ENCODE data around the gene CAVIN4. TPM values are rescaled to one million over a fixed set of nuclear protein-coding genes. Genes with fewer than 3 reads are reported as not detected.
A peak's percentile ranks its signal among the peaks of the same experiment; 100 is the strongest.

The CAVIN4 gene
- total RNA-seq (2021) (6.7 to 7.1 TPM (median 6.8 TPM) in 3 replicates), Bru-seq, nascent RNA (percentile 93 among the genes with signal in this experiment)
- long read RNA-seq, experiment 1, partial matches to known transcripts = 0 of 9 reads
- long read RNA-seq, experiment 1, other reads (novel, unspliced or antisense) = 8 of 9 reads
- long read RNA-seq, experiment 2, partial matches to known transcripts = 0 of 3 reads
- long read RNA-seq, experiment 2, other reads (novel, unspliced or antisense) = 3 of 3 reads
- long read RNA-seq, experiment 3, partial matches to known transcripts = 1 of 1 reads
- long read RNA-seq, experiment 3, other reads (novel, unspliced or antisense) = 0 of 1 reads

- peaks cover 19% of the 10 kb centered on the region; the same call in 1 of the 2 replicates for H3K36me3 Mint-ChIP-seq
- H3K27me3 Mint-ChIP-seq (ENCODE audit: low read depth) = no peaks in the 10 kb centered on the region
- TF ChIP-seq ZNF219 (CRISPR knock-in tag; IDR thresholded peaks at IDR 0.05; ENCODE audit: borderline replicate concordance) (no peak), CBFB (CRISPR knock-in tag; IDR thresholded peaks at IDR 0.05; ENCODE audit: low read depth) (no peak), RELA (CRISPR knock-in tag; IDR thresholded peaks at IDR 0.05; ENCODE audit: borderline replicate concordance) (no peak), E2F1 (CRISPR knock-in tag; IDR thresholded peaks at IDR 0.05) (no peak), MXD4 (CRISPR knock-in tag; IDR thresholded peaks at IDR 0.05; ENCODE audit: borderline replicate concordance) (no peak), TCF7 (CRISPR knock-in tag; IDR thresholded peaks at IDR 0.05; ENCODE audit: low read depth) (no peak), GABPB1 (CRISPR knock-in tag; IDR thresholded peaks at IDR 0.05) (no peak), TEAD4 (CRISPR knock-in tag; IDR thresholded peaks at IDR 0.05) (no peak), JUN (CRISPR knock-in tag; IDR thresholded peaks at IDR 0.05) (no peak), ATF6 (CRISPR knock-in tag; IDR thresholded peaks at IDR 0.05) (no peak), NFE2L1 (CRISPR knock-in tag; IDR thresholded peaks at IDR 0.05) (no peak)
- TF ChIP-seq, protein P1, sequence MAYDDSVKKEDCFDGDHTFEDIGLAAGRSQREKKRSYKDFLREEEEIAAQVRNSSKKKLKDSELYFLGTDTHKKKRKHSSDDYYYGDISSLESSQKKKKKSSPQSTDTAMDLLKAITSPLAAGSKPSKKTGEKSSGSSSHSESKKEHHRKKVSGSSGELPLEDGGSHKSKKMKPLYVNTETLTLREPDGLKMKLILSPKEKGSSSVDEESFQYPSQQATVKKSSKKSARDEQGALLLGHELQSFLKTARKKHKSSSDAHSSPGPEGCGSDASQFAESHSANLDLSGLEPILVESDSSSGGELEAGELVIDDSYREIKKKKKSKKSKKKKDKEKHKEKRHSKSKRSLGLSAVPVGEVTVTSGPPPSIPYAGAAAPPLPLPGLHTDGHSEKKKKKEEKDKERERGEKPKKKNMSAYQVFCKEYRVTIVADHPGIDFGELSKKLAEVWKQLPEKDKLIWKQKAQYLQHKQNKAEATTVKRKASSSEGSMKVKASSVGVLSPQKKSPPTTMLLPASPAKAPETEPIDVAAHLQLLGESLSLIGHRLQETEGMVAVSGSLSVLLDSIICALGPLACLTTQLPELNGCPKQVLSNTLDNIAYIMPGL (CRISPR knock-in tag; IDR thresholded peaks at IDR 0.05) = no peak
- TF ChIP-seq, protein P2, sequence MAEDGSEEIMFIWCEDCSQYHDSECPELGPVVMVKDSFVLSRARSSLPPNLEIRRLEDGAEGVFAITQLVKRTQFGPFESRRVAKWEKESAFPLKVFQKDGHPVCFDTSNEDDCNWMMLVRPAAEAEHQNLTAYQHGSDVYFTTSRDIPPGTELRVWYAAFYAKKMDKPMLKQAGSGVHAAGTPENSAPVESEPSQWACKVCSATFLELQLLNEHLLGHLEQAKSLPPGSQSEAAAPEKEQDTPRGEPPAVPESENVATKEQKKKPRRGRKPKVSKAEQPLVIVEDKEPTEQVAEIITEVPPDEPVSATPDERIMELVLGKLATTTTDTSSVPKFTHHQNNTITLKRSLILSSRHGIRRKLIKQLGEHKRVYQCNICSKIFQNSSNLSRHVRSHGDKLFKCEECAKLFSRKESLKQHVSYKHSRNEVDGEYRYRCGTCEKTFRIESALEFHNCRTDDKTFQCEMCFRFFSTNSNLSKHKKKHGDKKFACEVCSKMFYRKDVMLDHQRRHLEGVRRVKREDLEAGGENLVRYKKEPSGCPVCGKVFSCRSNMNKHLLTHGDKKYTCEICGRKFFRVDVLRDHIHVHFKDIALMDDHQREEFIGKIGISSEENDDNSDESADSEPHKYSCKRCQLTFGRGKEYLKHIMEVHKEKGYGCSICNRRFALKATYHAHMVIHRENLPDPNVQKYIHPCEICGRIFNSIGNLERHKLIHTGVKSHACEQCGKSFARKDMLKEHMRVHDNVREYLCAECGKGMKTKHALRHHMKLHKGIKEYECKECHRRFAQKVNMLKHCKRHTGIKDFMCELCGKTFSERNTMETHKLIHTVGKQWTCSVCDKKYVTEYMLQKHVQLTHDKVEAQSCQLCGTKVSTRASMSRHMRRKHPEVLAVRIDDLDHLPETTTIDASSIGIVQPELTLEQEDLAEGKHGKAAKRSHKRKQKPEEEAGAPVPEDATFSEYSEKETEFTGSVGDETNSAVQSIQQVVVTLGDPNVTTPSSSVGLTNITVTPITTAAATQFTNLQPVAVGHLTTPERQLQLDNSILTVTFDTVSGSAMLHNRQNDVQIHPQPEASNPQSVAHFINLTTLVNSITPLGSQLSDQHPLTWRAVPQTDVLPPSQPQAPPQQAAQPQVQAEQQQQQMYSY (CRISPR knock-in tag; IDR thresholded peaks at IDR 0.05) = no peak
- TF ChIP-seq, protein P3, sequence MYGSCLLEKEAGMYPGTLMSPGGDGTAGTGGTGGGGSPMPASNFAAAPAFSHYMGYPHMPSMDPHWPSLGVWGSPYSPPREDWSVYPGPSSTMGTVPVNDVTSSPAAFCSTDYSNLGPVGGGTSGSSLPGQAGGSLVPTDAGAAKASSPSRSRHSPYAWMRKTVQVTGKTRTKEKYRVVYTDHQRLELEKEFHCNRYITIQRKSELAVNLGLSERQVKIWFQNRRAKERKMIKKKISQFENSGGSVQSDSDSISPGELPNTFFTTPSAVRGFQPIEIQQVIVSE (CRISPR knock-in tag; IDR thresholded peaks at IDR 0.05; ENCODE audit: borderline replicate concordance) = no peak
- TF ChIP-seq, protein P4, sequence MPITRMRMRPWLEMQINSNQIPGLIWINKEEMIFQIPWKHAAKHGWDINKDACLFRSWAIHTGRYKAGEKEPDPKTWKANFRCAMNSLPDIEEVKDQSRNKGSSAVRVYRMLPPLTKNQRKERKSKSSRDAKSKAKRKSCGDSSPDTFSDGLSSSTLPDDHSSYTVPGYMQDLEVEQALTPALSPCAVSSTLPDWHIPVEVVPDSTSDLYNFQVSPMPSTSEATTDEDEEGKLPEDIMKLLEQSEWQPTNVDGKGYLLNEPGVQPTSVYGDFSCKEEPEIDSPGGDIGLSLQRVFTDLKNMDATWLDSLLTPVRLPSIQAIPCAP (CRISPR knock-in tag; IDR thresholded peaks at IDR 0.05) = no peak
- TF ChIP-seq, protein P5, sequence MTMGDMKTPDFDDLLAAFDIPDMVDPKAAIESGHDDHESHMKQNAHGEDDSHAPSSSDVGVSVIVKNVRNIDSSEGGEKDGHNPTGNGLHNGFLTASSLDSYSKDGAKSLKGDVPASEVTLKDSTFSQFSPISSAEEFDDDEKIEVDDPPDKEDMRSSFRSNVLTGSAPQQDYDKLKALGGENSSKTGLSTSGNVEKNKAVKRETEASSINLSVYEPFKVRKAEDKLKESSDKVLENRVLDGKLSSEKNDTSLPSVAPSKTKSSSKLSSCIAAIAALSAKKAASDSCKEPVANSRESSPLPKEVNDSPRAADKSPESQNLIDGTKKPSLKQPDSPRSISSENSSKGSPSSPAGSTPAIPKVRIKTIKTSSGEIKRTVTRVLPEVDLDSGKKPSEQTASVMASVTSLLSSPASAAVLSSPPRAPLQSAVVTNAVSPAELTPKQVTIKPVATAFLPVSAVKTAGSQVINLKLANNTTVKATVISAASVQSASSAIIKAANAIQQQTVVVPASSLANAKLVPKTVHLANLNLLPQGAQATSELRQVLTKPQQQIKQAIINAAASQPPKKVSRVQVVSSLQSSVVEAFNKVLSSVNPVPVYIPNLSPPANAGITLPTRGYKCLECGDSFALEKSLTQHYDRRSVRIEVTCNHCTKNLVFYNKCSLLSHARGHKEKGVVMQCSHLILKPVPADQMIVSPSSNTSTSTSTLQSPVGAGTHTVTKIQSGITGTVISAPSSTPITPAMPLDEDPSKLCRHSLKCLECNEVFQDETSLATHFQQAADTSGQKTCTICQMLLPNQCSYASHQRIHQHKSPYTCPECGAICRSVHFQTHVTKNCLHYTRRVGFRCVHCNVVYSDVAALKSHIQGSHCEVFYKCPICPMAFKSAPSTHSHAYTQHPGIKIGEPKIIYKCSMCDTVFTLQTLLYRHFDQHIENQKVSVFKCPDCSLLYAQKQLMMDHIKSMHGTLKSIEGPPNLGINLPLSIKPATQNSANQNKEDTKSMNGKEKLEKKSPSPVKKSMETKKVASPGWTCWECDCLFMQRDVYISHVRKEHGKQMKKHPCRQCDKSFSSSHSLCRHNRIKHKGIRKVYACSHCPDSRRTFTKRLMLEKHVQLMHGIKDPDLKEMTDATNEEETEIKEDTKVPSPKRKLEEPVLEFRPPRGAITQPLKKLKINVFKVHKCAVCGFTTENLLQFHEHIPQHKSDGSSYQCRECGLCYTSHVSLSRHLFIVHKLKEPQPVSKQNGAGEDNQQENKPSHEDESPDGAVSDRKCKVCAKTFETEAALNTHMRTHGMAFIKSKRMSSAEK (CRISPR knock-in tag; IDR thresholded peaks at IDR 0.05; ENCODE audit: borderline replicate concordance) = no peak
- TF ChIP-seq, protein P6, sequence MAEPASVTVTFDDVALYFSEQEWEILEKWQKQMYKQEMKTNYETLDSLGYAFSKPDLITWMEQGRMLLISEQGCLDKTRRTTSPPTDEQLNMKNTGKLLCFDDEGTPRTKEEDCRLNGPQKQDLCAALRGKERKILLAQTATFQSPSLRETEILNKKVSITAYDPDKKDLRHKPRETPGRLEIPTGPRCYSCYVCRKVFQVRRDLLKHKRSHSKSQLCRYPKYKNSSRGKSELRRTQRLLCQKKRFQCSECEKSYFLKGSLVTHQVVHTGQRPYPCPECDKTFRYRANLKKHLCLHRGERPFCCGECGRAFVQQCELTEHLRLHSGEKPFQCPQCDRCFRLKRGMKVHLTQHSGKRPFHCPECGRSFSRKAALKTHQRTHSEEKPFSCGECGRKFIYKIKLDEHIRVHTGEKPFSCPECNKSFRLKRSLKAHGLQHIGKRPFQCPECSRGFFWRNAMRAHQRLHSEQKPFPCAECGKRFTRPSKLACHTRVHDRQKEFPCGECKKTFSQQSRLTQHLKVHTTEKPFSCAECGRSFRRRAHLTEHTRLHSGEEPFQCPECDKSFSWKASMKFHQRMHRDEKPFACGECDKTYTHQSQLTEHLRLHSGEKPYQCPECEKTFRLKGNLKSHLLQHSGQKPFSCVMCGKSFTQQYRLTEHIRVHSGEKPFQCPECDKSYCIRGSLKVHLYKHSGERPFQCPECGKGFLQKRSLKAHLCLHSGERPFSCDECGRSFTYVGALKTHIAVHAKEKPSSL (CRISPR knock-in tag; conservative IDR thresholded peaks at IDR 0.05) = no peak
- no peak within 1 kb of the TSS for H3K4me3 Mint-ChIP-seq
- ChIA-PET CTCF (interaction anchor here (1.0 kb wide), 1 partner anchor 214 kb away, joined by 3 read pairs; no protein-coding TSS in a partner anchor), POLR2A (no interaction called here)
- DNase-seq (ENCODE audit: low spot score) = no peak
- no peak for ATAC-seq
- H3K27ac Mint-ChIP-seq = no peak within 1 kb of the TSS
- H3K9me3 Mint-ChIP-seq = no peaks in the 10 kb centered on the region
- H3K4me1 Mint-ChIP-seq = no peaks in the 10 kb centered on the region
Observed at GRCh38 chr9:100577776-100578448, at the start of gene CAVIN4. Gene CAVIN4 (plus strand): TSS chr9:100578079. CDS start chr9:100578144, 65 bp downstream.
